DOHH2 (cell line): Measurements from ENCODE around the gene XRCC5.

Experiments
- CTCF ChIP-seq: fragments of 200-600 bp; sonication (generic); IDR thresholded peaks from one replicate; pipeline ENCODE4 v1.5.1; 2014; ENCODE audit warnings: antibody characterized with exemption, mild to moderate bottlenecking, low read depth, low read length; ENCODE audit not compliant: poor library complexity, severe bottlenecking
- EZH2phosphoT487 ChIP-seq: fragments of 200-600 bp; sonication (generic); IDR thresholded peaks from 2 replicates; pipeline ENCODE4 v1.6.1; 2017; ENCODE audit warnings: borderline replicate concordance, mild to moderate bottlenecking, antibody characterized with exemption, low read length, moderate library complexity, mixed read lengths

- no peak for TF ChIP-seq CTCF
- TF ChIP-seq EZH2phosphoT487: no peak
Observed at GRCh38 chr2:216151313-216152025, 42.3 kb downstream of the XRCC5 start.
